HG03108 (cell line): ENCODE measurements around the gene CHD2.

Source experiments
- ATAC-seq: cut with Tn5 transposase; IDR thresholded peaks from one replicate; pipeline ENCODE4 v1.9.1; 2021; ENCODE audit warnings: moderate library complexity; ENCODE audit not compliant: unreplicated experiment

Gene CHD2

DNA sequence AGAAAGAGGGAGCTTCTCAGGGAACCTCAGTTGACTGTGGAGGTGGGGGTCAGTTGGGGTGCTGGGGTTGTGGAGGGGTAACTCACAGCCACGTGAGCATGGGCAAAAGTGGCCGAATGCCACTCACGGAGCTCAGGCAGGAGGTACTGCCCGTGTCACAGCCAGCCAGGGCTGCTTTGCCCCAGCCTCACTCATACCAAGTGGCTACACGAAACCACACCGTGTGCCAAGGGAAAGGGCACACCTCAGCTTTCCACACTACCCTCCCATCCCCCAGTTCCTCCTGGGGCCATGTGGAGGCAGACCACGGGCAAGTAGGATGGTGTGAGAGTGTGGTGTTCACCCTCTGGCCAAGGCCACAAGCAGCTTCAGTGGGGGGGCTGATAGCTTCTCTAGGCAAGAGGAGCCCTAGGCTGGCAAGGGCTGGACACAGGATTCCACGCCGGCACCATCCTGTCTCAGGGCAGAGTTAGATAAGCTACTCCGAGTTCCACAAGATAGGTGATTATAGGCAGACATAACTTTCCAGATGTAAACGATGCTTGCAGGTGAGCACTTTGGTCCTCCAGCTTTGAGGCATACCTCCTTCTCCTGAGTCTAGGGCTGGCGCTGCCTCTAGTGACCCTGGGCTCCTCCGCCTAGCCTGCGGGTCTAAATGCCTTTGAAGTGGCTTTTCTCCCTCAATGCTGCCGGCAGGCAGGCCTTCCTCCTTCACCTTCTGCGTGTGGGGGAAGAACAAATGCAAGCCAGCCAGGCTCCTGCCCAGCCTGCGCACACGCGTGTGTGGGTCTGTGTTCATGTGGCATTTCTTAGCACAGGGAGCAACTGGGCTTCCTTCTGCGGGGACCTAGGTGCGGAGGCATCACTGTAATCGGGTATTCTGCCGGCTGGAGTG is 163.9 kb downstream of the CHD2 start:
- no peak for ATAC-seq

DNA sequence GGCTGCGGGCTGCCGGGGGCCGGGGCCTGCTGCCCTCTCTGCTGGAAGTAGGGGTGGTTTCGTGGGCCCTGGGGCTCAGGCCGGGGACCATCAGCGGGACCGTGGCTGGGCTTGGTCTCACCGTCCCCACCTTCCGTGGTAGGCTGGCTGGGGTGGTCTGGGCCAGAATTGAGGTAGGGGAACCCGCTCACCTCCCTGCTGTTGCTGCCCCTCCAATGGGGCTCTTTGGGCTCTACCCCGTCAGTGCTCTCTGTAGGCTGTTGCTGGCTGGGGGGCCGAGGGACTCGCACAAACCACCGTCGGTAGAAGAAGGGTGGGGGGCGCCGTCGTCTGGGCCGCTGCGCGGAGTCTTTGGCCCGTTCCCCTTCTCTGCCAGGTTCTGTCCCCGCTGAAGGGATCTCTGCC is 165.5 kb downstream of the CHD2 start:
- ATAC-seq: no peak

- no peak for ATAC-seq
Measured at GRCh38 chr15:93066224-93066681, 166.1 kb downstream of the CHD2 start.

GRCh38 chr15:93066834-93067648 is 166.9 kb downstream of the CHD2 start:
- no peak for ATAC-seq

GRCh38 chr15:93067649-93068085 is 167.5 kb downstream of the CHD2 start:
- ATAC-seq: no peak

GRCh38 chr15:93068581-93069199 is 168.6 kb downstream of the CHD2 start:
- ATAC-seq: no peak

GRCh38 chr15:93070132-93070531 is 170.0 kb downstream of the CHD2 start:
- ATAC-seq: no peak

DNA sequence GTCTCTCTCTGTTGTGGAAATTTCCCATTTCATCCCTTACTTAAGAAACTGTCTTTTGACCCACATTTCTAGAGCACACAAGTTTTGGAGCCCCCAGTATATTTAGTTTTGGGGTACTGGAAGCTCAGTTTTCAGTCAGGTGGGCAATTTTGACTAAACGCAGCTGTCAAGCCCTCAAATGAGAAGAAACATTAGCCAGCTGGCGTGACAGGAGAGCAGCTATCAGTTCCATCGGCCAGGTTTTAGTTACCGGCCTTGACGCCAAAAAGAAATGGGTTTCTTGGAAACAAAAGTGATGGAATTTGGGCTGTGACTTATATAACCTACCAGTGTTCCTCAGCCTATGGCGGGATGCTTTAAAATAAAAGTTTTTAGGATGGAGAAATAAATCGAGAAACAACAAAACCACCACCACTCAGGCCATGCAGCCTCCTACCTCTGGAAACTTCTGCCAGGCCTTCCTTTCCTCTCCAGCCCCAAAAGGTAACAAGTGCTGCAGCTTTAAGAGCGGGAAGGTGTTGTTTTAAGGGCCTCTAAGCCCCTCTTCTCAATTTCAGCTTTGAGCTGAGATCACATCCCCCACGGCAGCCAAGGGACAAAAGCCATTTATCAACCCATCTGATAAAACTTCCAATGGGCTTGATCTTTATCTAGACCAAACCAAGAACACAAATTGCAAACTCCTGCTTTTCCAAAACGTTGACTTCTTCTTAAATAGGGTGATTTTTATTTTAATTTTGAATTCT is 170.6 kb downstream of the CHD2 start:
- no peak for ATAC-seq

DNA sequence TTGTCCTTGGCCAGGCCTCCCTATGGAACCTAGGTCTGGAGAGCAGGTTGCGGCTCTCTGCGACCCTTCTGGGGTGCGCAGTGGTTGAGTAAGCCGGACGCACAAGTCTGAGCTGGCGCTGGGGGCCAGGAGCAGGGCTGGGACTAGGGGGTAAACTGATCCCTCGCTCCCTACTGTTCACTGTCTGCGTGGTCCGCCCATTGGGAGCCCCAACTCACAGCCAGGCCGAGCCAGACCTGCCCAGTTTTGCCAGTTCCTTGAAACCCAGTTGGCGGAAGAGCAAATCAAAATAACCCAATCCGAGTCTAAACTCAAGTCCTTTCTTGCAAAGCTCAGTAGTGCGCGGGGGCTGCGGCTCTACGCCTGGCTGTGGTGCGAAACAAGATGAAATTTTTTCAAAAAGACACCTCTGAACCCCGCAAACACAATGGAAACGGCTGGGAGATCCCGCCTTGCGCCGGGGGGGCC is 171.4 kb downstream of the CHD2 start:
- no peak for ATAC-seq

DNA sequence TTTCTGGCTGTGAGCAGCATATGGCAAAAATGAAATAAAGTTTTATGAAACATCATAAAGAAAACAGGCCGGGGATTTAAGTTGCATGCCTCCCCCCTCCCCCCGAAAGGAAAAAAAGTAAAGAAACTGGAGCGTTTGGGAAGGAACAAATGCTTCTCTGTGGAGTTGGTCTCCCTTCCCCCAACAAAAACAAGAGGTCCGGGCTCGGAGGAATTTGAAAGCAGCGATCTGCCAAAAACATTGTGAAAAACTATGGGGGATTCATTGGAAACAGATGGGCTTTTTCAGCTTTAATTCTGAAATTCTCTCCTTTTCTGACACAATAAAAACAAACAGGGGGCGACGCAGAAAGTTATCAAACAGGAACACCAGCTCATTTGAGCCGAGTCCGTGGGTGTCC is 171.9 kb downstream of the CHD2 start:
- no peak for ATAC-seq

DNA sequence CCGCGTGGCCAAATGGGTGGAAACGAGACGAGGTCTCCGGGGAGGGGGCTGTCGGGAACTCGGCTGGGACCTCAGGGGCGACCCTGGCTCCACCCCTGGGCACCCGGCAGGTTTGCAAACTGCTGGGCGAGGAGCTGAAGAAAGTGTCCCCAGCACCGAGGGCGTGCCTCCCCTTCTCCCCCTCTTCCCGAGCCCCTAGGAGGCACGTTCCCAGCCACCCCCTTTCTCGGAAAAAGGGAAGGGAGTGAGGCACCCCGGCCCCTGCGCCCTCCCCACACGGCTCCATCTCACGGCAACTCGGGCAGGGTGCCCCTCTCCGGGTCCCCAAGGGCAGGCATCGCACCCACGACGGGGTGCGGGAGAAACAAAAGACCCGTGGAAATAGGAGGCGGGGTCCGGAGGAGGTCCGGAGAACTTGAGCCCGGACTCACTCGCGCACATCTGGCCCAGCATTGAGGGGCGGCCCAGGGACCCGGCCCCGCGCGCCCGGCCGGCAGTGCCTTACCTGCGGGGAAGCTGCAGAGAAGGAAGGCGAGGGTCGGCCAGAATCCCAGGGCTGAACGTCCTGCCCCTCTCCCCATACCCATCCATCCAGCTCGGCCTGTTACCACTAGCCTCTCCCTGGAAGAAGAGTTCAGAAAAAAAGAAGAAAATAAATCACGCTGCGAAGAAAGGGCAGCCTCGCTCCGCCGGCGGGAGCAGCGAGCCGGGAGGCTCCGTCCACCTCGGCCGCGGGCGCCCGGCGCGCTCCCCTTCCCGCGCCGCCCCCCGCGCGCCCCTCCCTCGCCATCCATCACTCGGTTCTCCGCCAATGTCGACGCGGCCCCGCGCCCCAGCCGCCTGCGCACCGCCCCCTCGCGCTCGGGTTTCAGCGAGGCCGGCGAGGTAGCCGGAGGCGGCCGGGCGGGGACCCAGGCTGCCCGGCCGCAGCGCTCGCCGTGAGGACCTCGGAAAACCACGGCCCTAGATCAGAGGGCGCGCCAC is 172.6 kb downstream of the CHD2 start:
- no peak for ATAC-seq

DNA sequence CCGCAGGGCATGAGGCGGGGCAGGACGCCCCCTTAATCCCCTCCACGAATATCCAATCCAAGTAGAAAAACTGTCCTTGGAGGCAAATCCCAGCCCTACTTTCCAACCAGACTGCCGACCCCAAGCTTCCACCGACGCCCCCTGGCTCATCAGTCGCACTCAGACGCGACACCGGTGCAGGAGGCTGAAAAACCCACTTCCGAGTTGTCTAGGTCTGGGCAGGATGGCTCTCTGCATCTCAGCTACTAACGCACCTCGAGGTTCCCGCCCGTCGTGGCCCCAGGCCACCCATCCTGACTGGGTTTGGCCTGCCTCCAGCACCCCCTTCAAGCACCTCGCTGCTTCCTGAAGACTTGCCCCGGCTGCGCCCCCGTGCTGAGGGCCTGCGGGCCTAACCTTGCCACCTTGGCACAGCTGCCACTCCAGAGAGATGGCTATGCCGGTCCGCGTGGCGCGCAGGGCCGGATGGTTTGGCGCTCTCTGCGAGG is 173.4 kb downstream of the CHD2 start:
- no peak for ATAC-seq

DNA sequence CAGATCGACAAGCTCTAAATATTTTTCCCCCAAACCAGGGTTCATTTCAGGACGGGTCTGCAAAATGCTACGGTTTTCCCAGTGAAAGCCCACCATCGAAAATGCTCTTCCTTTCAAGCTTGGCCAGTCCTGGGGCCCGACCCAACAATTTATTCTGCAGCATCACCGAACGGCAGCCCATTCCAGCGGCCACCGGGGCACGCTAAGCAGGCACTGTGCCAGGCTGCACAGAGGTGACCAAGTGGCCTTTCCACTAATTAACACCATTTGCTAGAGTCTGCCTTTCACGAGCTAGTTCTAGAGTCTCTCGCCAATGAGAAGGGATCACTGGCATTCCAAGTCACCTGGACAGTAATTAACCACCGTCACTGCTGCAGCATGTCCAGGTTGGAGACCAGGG is 174.5 kb downstream of the CHD2 start:
- ATAC-seq: no peak

DNA sequence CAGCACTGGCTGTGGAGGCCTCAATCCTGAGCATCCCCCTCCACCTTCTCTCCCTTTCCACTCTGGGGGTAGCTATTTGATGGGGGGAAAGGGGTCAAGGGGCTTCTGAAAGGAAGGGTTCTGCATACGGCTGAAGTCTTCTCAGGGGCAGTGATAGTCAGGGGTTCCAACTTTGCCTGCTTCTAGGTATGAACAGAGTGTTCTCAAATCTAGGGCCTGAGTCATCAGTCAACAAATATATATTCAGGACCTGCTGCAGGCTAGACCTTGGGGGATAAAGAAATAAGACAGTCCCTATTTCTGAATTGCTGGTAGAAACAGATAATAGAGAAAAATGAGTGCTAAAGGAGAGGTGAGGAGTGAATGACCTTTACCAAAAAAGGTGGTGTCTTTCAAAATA is 176.1 kb downstream of the CHD2 start:
- no peak for ATAC-seq

- ATAC-seq: no peak
Measured at GRCh38 chr15:93076875-93077274, 176.8 kb downstream of the CHD2 start.
